Sigmoid colon (tissue), 4 donors: Measurements from ENCODE around the gene PRUNE2.

Source experiments
- EP300 ChIP-seq, 4 donors: sonication (generic); formaldehyde crosslinking; IDR thresholded peaks; one replicate each; pipeline ENCODE4 v1.6.1; 2017; ENCODE audit warnings: antibody characterized with exemption in 4 of 4
- TF ChIP-seq, protein P1 (sequence below), 4 experiments: fragments of 450-650 bp in 3 of 4; fragments of 200-600 bp in 1 of 4; IDR thresholded peaks; one replicate each; pipeline ENCODE4 v1.5.1; 2016 to 2019; ENCODE audit warnings: antibody characterized with exemption in 4 of 4, mild to moderate bottlenecking in 3 of 4, moderate library complexity in 2 of 4

DNA sequence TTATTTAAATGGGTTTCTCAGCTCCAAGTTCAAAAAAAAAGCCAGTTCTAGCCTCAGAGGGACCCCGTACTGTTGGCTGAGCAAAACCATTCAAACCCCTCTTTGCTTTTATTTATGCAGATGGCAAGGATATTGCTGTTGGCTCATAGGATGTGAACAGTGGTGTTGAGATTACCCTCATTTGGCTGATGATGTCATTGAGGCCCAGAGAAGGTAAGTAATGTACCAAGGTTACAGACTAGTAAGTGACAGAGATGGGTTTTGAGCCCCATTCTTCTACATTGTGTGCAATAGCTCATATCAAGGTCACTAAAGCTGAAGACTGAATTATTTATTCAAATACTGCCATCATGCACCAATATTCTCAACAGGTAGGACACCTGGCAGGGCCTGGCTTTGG lies 263.8 kb downstream of the PRUNE2 start:
- TF ChIP-seq, protein P1, sequence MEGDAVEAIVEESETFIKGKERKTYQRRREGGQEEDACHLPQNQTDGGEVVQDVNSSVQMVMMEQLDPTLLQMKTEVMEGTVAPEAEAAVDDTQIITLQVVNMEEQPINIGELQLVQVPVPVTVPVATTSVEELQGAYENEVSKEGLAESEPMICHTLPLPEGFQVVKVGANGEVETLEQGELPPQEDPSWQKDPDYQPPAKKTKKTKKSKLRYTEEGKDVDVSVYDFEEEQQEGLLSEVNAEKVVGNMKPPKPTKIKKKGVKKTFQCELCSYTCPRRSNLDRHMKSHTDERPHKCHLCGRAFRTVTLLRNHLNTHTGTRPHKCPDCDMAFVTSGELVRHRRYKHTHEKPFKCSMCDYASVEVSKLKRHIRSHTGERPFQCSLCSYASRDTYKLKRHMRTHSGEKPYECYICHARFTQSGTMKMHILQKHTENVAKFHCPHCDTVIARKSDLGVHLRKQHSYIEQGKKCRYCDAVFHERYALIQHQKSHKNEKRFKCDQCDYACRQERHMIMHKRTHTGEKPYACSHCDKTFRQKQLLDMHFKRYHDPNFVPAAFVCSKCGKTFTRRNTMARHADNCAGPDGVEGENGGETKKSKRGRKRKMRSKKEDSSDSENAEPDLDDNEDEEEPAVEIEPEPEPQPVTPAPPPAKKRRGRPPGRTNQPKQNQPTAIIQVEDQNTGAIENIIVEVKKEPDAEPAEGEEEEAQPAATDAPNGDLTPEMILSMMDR (IDR thresholded peaks at IDR 0.05), result no peak
- TF ChIP-seq EP300 (IDR thresholded peaks at IDR 0.05), result no peak
